IMR-90 (cell line): ENCODE results near the gene ZMIZ2. TPM values are rescaled to one million over a fixed set of nuclear protein-coding genes. Genes with fewer than 3 reads are reported as not detected.

Source experiments
- ATAC-seq: fragments of 200-7000 bp; cut with Tn5 transposase; 2 replicates; pipeline ENCODE4 v1.9.1; 2020; ENCODE audit warnings: low read depth, mild to moderate bottlenecking, moderate library complexity
- BruUV-seq: library from RNA; stranded (reverse); fragments of 400-500 nt; replicated peaks from 2 replicates; lab custom pipeline; 2021; lab: Mats Ljungman, UMichigan
- CTCF ChIA-PET: fragments of 300-600 bp; formaldehyde crosslinking; extraction: SDS; loops from one replicate; lab custom pipeline; 2021; ENCODE audit warnings: antibody characterized with exemption; lab: Yijun Ruan, JAX
- POLR2A ChIA-PET: fragments of 300-600 bp; sonication (Branson Sonifier 250); formaldehyde crosslinking; loops from one replicate; lab custom pipeline; 2022; ENCODE audit warnings: antibody characterized with exemption; ENCODE audit not compliant: unreplicated experiment; lab: Charles Lee
- DNase-seq: peaks from one replicate; pipeline ENCODE4 v3.0.0; 2013
- H2AFZ ChIP-seq: replicated peaks from 2 replicates; pipeline ENCODE3; 2013; ENCODE audit warnings: low read length, mild to moderate bottlenecking; ENCODE audit not compliant: poor library complexity
- H2AK5ac ChIP-seq: 2 replicates; pipeline ENCODE4 v1.6.1; 2013; ENCODE audit warnings: low read depth, low read length, inconsistent platforms
- H2AK9ac ChIP-seq: replicated peaks from 2 replicates; pipeline ENCODE3; 2013; ENCODE audit warnings: mild to moderate bottlenecking, low read depth, low read length, moderate library complexity; ENCODE audit not compliant: poor library complexity
- H2BK120ac ChIP-seq: 2 replicates; pipeline ENCODE4 v1.6.1; 2013; ENCODE audit warnings: low read depth, low read length, inconsistent platforms
- H2BK15ac ChIP-seq: 3 replicates; pipeline ENCODE4 v1.6.1; 2013; ENCODE audit warnings: low read depth, low read length, inconsistent platforms
- H2BK20ac ChIP-seq: 2 replicates; pipeline ENCODE4 v1.6.1; 2013; ENCODE audit warnings: low read depth, mild to moderate bottlenecking, inconsistent platforms, low read length, moderate library complexity
- H2BK5ac ChIP-seq: 2 replicates; pipeline ENCODE4 v1.6.1; 2013; ENCODE audit warnings: mild to moderate bottlenecking, low read depth, low read length, inconsistent platforms; ENCODE audit not compliant: poor library complexity, severe bottlenecking
- H3K14ac ChIP-seq: replicated peaks from 2 replicates; pipeline ENCODE4 v1.6.1; 2013; ENCODE audit warnings: low read depth, low read length, inconsistent platforms
- H3K18ac ChIP-seq: 2 replicates; pipeline ENCODE4 v1.6.1; 2013; ENCODE audit warnings: low read depth, low read length, control low read depth
- H3K23ac ChIP-seq: 2 replicates; pipeline ENCODE4 v1.6.1; 2013; ENCODE audit warnings: low read depth, low read length, inconsistent platforms
- H3K27ac ChIP-seq: 2 replicates; pipeline ENCODE4 v1.5.1; 2013; ENCODE audit warnings: mild to moderate bottlenecking, control low read depth, low read length; ENCODE audit not compliant: insufficient read depth
- H3K27me3 ChIP-seq: 2 replicates; pipeline ENCODE4 v1.6.1; 2013; ENCODE audit warnings: low read length; ENCODE audit not compliant: control insufficient read depth, insufficient read depth
- H3K36me3 ChIP-seq: 2 replicates; pipeline ENCODE4 v1.6.1; 2013; ENCODE audit warnings: low read length, mixed read lengths; ENCODE audit not compliant: control insufficient read depth, insufficient read depth
- H3K4ac ChIP-seq: 2 replicates; pipeline ENCODE4 v1.6.1; 2013; ENCODE audit warnings: low read depth, low read length, inconsistent platforms
- H3K4me1 ChIP-seq: 2 replicates; pipeline ENCODE4 v1.6.1; 2013; ENCODE audit warnings: low read length, mixed read lengths; ENCODE audit not compliant: control insufficient read depth, insufficient read depth
- H3K4me2 ChIP-seq: 2 replicates; pipeline ENCODE4 v1.6.1; 2013; ENCODE audit warnings: low read depth, mild to moderate bottlenecking, control low read depth, low read length, moderate library complexity
- H3K4me3 ChIP-seq: 2 replicates; pipeline ENCODE4 v1.5.1; 2013; ENCODE audit warnings: low read depth, mild to moderate bottlenecking, control low read depth, low read length, moderate library complexity; ENCODE audit not compliant: insufficient read depth
- H3K56ac ChIP-seq: 2 replicates; pipeline ENCODE4 v1.6.1; 2013; ENCODE audit warnings: low read length, inconsistent platforms; ENCODE audit not compliant: insufficient read depth; ENCODE audit errors: extremely low read depth
- H3K79me1 ChIP-seq, 2 experiments: 2 replicates each; pipeline ENCODE4 v1.6.1; 2013; ENCODE audit warnings: low read length in 2 of 2, inconsistent platforms in 1 of 2, low read depth in 1 of 2
- H3K9ac ChIP-seq: 2 replicates; pipeline ENCODE4 v1.6.1; 2013; ENCODE audit warnings: low read depth, low read length, control low read depth
- H3K9me1 ChIP-seq: 2 replicates; pipeline ENCODE4 v1.6.1; 2013; ENCODE audit warnings: low read length, inconsistent platforms; ENCODE audit not compliant: insufficient read depth
- H3K9me3 ChIP-seq: 2 replicates; pipeline ENCODE4 v1.6.1; 2013; ENCODE audit warnings: low read length; ENCODE audit not compliant: control insufficient read depth, insufficient read depth
- H4K20me1 ChIP-seq: 2 replicates; pipeline ENCODE4 v1.6.1; 2013; ENCODE audit warnings: low read length, inconsistent platforms; ENCODE audit not compliant: insufficient read depth
- H4K5ac ChIP-seq: 2 replicates; pipeline ENCODE4 v1.6.1; 2013; ENCODE audit warnings: mild to moderate bottlenecking, low read depth, low read length, control low read depth
- H4K8ac ChIP-seq, 2 experiments: 2 replicates each; pipeline ENCODE4 v1.6.1; 2013; ENCODE audit warnings: low read depth in 2 of 2, low read length in 2 of 2, control low read depth in 1 of 2, inconsistent platforms in 1 of 2
- H4K91ac ChIP-seq: 2 replicates; pipeline ENCODE4 v1.6.1; 2013; ENCODE audit warnings: low read depth, low read length, inconsistent platforms; ENCODE audit not compliant: insufficient read depth
- BHLHE40 ChIP-seq: fragments of 150-350 bp; IDR thresholded peaks from 2 replicates; pipeline ENCODE4 v1.6.1; 2016; ENCODE audit warnings: mild to moderate bottlenecking, low read depth, low read length
- CEBPB ChIP-seq: IDR thresholded peaks from 2 replicates; pipeline ENCODE4 v1.6.1; 2012; ENCODE audit warnings: low read depth, low read length, improper control_type of control experiment
- CHD1 ChIP-seq: IDR thresholded peaks from 2 replicates; pipeline ENCODE4 v1.6.1; 2012; ENCODE audit warnings: low read depth, low read length, improper control_type of control experiment
- MXI1 ChIP-seq: IDR thresholded peaks from 2 replicates; pipeline ENCODE4 v1.6.1; 2012; ENCODE audit warnings: low read depth, mild to moderate bottlenecking, low read length, moderate library complexity, borderline replicate concordance
- RCOR1 ChIP-seq: IDR thresholded peaks from 2 replicates; pipeline ENCODE4 v1.6.1; 2012; ENCODE audit warnings: mild to moderate bottlenecking, low read length, improper control_type of control experiment; ENCODE audit not compliant: insufficient replicate concordance
- USF2 ChIP-seq: fragments of 150-350 bp; IDR thresholded peaks from 2 replicates; pipeline ENCODE4 v1.6.1; 2017; ENCODE audit warnings: mild to moderate bottlenecking, antibody characterized with exemption, low read length, low read depth
- dilution Hi-C: fragments of 300-500 bp; cut with HindIII; formaldehyde crosslinking; loops from one replicate; pipeline ENCODE4 v1.14.3; 2018; ENCODE audit warnings: low sequenced_read_pairs; ENCODE audit not compliant: unreplicated experiment
- in situ Hi-C: fragments of 300-500 bp; cut with MboI; formaldehyde crosslinking; loops from 3 replicates; pipeline ENCODE4 v1.14.3; 2019; ENCODE audit warnings: low sequenced_read_pairs, inconsistent platforms, mixed read lengths
- intact Hi-C: fragments of 100-400 bp; cut with micrococcal nuclease; formaldehyde crosslinking; loops from 2 replicates; pipeline ENCODE4 v1.10.0; 2022
- polyA plus RNA-seq, 3 experiments: library from polyadenylated mRNA; depleted of rRNA; stranded (reverse); fragments of >200 nt; gene quantifications; 2 replicates each; pipeline ENCODE4 v1.2.3, GENCODE V29; 2012; ENCODE audit warnings: low replicate concordance in 1 of 3
- total RNA-seq: library from RNA; depleted of rRNA; stranded (reverse); fragments of >200 nt; gene quantifications from 2 replicates; pipeline ENCODE4 v1.2.3, GENCODE V29; 2012

The ZMIZ2 gene
- total and polyA plus RNA-seq, 2 of the 4 experiments (the other 2 are of a cell fraction), result 3.0 to 24.0 TPM

- no peak overlapping the region for H2BK120ac ChIP-seq
- in situ Hi-C loops, result no loop called here
- H4K91ac ChIP-seq, result no peak overlapping the region
- intact Hi-C loops, result no loop called here
- H4K5ac ChIP-seq, result no peak overlapping the region
- no peak overlapping the region for H3K4me3 ChIP-seq
- H3K23ac ChIP-seq, result no peak overlapping the region
- H3K14ac ChIP-seq, result no peak overlapping the region
- H3K4me1 ChIP-seq, result no peaks in the 10 kb centered on the region
- no peak overlapping the region for H3K9ac ChIP-seq
- no peak overlapping the region for H3K4ac ChIP-seq
- no peak overlapping the region for H3K56ac ChIP-seq
- DNase-seq (no peak), ATAC-seq (no peak)
- H3K9me1 ChIP-seq, result no peaks in the 10 kb centered on the region
- dilution Hi-C loops, result no loop called here
- H3K27ac ChIP-seq, result no peak overlapping the region
- POLR2A ChIA-PET, result no interaction called here
- H2AK5ac ChIP-seq, result no peak overlapping the region
- H3K79me1 ChIP-seq, result no peaks in the 10 kb centered on the region
- no peak overlapping the region for H2BK20ac ChIP-seq
- no peak overlapping the region for H2AK9ac ChIP-seq
- CTCF ChIA-PET, result no interaction called here
- TF ChIP-seq BHLHE40 (no peak), CEBPB (no peak), RCOR1 (no peak), MXI1 (no peak), CHD1 (no peak), USF2 (no peak)
- no peak overlapping the region for H2BK5ac ChIP-seq
- no TSS peak for BruUV-seq
- no peak overlapping the region for H3K18ac ChIP-seq
- H3K27me3 ChIP-seq, result peaks cover 2% of the 10 kb centered on the region
- no peaks in the 10 kb centered on the region for H4K20me1 ChIP-seq
- H4K8ac ChIP-seq, result no peak overlapping the region
- H2BK15ac ChIP-seq, result no peak overlapping the region
- H3K9me3 ChIP-seq, result peaks cover 6% of the 10 kb centered on the region
- H3K36me3 ChIP-seq, result no peaks in the 10 kb centered on the region
- no peak overlapping the region for H2AFZ ChIP-seq
- no peak overlapping the region for H3K4me2 ChIP-seq
Measured at GRCh38 chr7:44783407-44783806, 34.8 kb downstream of the ZMIZ2 start.
